ENCODE data around the gene GHR. TPM values are rescaled to one million over a fixed set of nuclear protein-coding genes. Genes with fewer than 3 reads are reported as not detected.

GHR gene
- total and polyA plus RNA-seq, 2 of the 8 experiments (the other 6 are each of a cell fraction or from before 2014, with no cell fraction given) = 0.15 to 0.19 TPM

DNA sequence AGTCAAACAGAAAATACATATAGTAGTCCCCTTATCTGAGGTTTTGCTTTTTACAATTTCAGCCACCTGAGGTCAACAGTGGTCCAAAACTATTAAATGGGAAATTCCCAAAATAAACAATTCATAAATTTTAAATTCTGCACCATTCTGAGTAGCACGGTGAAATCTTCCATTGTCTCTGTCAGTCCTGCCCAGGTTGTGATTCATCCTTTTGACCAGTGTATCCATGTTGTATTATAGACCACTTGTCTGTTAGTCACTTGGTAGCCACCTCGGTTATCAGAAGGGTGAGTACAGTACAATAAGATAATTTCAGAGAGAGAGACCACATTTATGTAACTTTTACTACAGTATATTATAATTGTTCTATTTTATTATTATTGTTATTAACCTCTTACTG lies 336.2 kb downstream of the GHR start:
- Histone ChIP-seq H3K27ac (ENCODE audit: low read depth, low read length) (no peak overlapping the region), H3K79me2 (ENCODE audit: control insufficient read depth in 1 of 2, insufficient read depth in 2 of 2, low read length in 2 of 2) (no peaks in the 10 kb centered on the region), H3K4me1 (replicated peaks in 1 of 4; ENCODE audit: control insufficient read depth in 3 of 4, insufficient read depth in 4 of 4, low read length in 3 of 4) (peaks cover 0 to 4% (median 0%) of the 10 kb centered on the region in 4 experiments; a peak in 1 of 7 replicates), H3K4me3 (ENCODE audit: extremely low read depth in 1 of 4, insufficient read depth in 2 of 4, low read depth in 3 of 4, low read length in 4 of 4) (no peak overlapping the region), H4K8ac (ENCODE audit: extremely low read depth, insufficient read depth, low read length) (no peak overlapping the region), H4K5ac (ENCODE audit: insufficient read length, low read depth, low read length) (no peak overlapping the region), H3K23ac (ENCODE audit: insufficient read length) (no peak overlapping the region), H2BK20ac (ENCODE audit: low read length) (no peak overlapping the region), H3K27me3 (replicated peaks in 1 of 4; ENCODE audit: control insufficient read depth in 3 of 4, extremely low read depth in 1 of 4, insufficient read depth in 3 of 4, low read length in 3 of 4) (no peaks in the 10 kb centered on the region), H3K9me3 (ENCODE audit: insufficient read depth in 2 of 2, low read depth in 1 of 2, low read length in 1 of 2) (no peaks in the 10 kb centered on the region), H3K36me3 (ENCODE audit: control insufficient read depth in 2 of 4, insufficient read depth in 4 of 4, low read length in 3 of 4) (peaks cover 0 to 4% (median 0%) of the 10 kb centered on the region in 4 experiments; a peak in 1 of 8 replicates), H3K14ac (ENCODE audit: insufficient read length) (no peak overlapping the region), H2AK5ac (ENCODE audit: low read depth, low read length) (no peak overlapping the region), H3K9ac (replicated peaks in 1 of 4; ENCODE audit: extremely low read depth in 1 of 4, low read depth in 3 of 4, low read length in 3 of 4) (no peak overlapping the region), H2BK120ac (replicated peaks; ENCODE audit: low read depth, low read length) (no peak overlapping the region), H2BK5ac (ENCODE audit: low read depth, low read length) (no peak overlapping the region), H2BK15ac (ENCODE audit: low read length) (no peak overlapping the region), H3K79me1 (ENCODE audit: low read depth, low read length) (no peaks in the 10 kb centered on the region), H3K23me2 (ENCODE audit: low read depth, low read length) (peaks cover 5% of the 10 kb centered on the region), H3K4me2 (ENCODE audit: insufficient read depth in 1 of 2, low read depth in 2 of 2, low read length in 2 of 2) (no peak overlapping the region), H2BK12ac (ENCODE audit: low read depth, low read length) (no peak overlapping the region), H4K91ac (replicated peaks; ENCODE audit: insufficient read length, low read length) (no peak overlapping the region), H2AFZ (ENCODE audit: low read length) (no peak overlapping the region), H3K56ac (replicated peaks; ENCODE audit: insufficient read length, low read depth, low read length) (no peak overlapping the region), H3K18ac (ENCODE audit: extremely low read depth, low read length) (no peak overlapping the region), H4K20me1 (replicated peaks in 1 of 2; ENCODE audit: control insufficient read depth in 1 of 2, insufficient read depth in 2 of 2, low read length in 2 of 2) (no peaks in the 10 kb centered on the region), H3K4ac (replicated peaks; ENCODE audit: insufficient read length, low read depth, low read length) (no peak overlapping the region)
- FAIRE-seq = no peak
- ChIA-PET POLR2A (ENCODE audit: partially characterized antibody) (no interaction called here), CTCF (ENCODE audit: partially characterized antibody) (interaction anchor here (0.6 to 1.0 kb wide), 2 partner anchors 212 to 401 kb away, joined by 3 read pairs; no protein-coding TSS in a partner anchor)
- DNase-seq (ENCODE audit: low read depth in 1 of 2, low spot score in 2 of 2) = no peak
- 93% methylated on average over 2 of the region's 2 CpGs; no CpG with 5 or more reads in 1 of the 2 experiments for WGBS, 2 experiments (ENCODE audit: extremely low coverage in 1 of 2, insufficient coverage in 1 of 2, insufficient read length in 1 of 2, insufficient replicate concordance in 2 of 2, low coverage in 1 of 2, low lambda C conversion rate in 2 of 2, missing lambda C conversion rate in 1 of 2)
- TF ChIP-seq GABPA (IDR thresholded peaks at IDR 0.05; ENCODE audit: borderline replicate concordance, insufficient read depth, low read length) (no peak), SIX5 (IDR thresholded peaks at IDR 0.05; ENCODE audit: low read depth, low read length) (no peak), YY1 (IDR thresholded peaks at IDR 0.05; ENCODE audit: low read depth, low read length) (no peak), ZNF274 (IDR thresholded peaks at IDR 0.05; ENCODE audit: borderline replicate concordance, extremely low read depth, low read length) (no peak), ASH2L (IDR thresholded peaks at IDR 0.05; ENCODE audit: low read length) (no peak), SIN3A (conservative IDR thresholded peaks at IDR 0.05 in 1 of 2, IDR thresholded peaks at IDR 0.05 in 1 of 2; ENCODE audit: low read depth in 1 of 2, low read length in 2 of 2) (no peak), EGR1 (IDR thresholded peaks at IDR 0.05; ENCODE audit: borderline replicate concordance, low read depth, low read length) (no peak), TCF12 (IDR thresholded peaks at IDR 0.05; ENCODE audit: low read depth, low read length) (no peak), BCL11A (IDR thresholded peaks at IDR 0.05; ENCODE audit: low read depth in 2 of 2, low read length in 2 of 2) (no peak), JUND (IDR thresholded peaks at IDR 0.05; ENCODE audit: low read length) (no peak), POU5F1 (IDR thresholded peaks at IDR 0.05; ENCODE audit: low read depth, low read length) (no peak)
- TF ChIP-seq, protein P1, sequence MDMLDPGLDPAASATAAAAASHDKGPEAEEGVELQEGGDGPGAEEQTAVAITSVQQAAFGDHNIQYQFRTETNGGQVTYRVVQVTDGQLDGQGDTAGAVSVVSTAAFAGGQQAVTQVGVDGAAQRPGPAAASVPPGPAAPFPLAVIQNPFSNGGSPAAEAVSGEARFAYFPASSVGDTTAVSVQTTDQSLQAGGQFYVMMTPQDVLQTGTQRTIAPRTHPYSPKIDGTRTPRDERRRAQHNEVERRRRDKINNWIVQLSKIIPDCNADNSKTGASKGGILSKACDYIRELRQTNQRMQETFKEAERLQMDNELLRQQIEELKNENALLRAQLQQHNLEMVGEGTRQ (IDR thresholded peaks at IDR 0.05; ENCODE audit: low read length) = no peak
- TF ChIP-seq, protein P2, sequence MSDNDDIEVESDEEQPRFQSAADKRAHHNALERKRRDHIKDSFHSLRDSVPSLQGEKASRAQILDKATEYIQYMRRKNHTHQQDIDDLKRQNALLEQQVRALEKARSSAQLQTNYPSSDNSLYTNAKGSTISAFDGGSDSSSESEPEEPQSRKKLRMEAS (IDR thresholded peaks at IDR 0.05) = no peak

All from H1 (cell line).